ENCODE results near the gene RIMOC1.

DNA sequence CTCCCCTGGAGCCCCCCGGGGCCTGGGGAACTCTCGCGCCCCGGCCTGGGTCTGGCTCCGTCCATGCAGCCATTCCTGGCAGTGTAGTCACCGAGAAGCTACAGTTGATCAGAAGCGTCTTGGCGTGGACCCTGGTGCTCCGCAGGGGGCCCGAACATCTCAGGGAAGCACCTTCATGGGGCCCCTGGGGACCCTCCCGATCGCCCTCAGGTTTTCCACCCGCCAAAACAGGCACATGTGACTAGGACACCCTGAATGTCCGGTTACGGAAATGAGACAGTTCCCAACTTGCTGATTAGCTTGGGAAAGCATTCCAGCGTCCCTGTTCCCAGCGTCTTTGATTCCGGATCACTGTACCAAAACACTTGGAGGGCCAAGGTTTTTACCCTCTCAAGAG lies 21.4 kb downstream of the RIMOC1 start:
- TF ChIP-seq CTCF (IDR thresholded peaks at IDR 0.05) (no peak), POLR2A (IDR thresholded peaks at IDR 0.05) (no peak)
